ENCODE data around the gene SLC25A26.
A peak's percentile ranks its signal among the peaks of the same experiment; 100 is the strongest.
"Not testable (repeated sequence)": the region's sequence is repeated elsewhere in the genome, so short reads cannot be mapped to it uniquely, and the experiment has no call there.

The SLC25A26 gene, protein sequence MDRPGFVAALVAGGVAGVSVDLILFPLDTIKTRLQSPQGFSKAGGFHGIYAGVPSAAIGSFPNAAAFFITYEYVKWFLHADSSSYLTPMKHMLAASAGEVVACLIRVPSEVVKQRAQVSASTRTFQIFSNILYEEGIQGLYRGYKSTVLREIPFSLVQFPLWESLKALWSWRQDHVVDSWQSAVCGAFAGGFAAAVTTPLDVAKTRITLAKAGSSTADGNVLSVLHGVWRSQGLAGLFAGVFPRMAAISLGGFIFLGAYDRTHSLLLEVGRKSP

DNA sequence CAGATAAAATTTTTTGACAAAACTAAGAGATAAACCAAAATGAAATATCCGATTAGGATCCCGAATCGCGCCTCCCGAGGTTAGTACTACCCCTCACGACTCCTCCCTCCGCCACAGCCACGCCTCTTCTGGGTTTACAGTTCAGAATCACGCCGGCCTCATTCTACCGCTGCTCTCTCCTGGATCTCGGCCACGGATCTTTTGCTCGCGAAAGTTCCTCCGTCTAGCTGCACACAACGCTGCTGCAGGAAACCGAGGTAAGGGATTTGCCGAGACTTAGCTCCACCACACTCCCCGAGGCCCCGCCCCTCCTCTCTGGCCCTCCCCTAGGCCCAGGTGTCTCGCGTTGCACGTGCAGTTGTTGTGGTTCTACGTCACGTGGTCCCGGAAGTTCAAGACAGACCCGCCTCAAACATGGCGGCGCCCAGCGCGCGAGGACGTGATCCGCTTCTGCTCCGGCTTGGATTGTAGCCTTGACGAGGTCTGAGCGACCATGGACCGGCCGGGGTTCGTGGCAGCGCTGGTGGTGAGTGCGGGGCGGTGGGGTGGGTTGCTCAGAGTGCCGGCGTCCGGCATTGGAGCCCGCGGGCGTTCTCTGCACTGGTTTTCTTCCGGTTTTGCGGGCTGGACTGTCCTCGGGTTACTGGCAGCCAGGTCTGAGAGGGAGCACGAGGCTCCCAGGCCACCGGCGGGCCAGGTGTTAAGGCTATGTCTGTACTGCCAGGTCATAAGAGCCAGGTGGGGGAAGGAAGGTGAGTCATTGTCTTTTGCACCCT, at the start of gene SLC25A26:
TSS of gene SLC25A26 (plus strand) at position 400 of the 776 bp plus-strand sequence. CDS start at position 494, 94 bp downstream.
- DNase-seq, result peak; percentile 97

DNA sequence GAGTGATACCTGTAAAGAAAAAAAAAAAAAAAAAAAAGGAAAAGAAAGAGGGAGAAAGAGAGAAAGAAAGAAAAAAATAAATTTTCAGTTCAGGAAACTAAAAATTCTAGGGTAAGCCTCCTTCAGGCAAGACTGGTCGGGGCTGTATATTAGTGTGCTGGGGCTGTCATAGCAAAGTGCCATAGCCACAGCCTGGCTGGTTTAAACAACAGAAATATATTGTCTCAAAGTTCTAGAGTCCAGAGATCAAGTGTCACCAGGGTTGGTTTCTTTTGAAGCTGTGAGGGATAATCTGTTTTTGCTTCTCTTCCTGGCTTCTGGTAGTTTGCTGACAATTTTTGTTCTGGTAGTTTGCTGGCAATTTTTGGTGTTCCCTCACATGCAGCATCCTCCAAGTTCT, 48.4 kb upstream of the SLC25A26 start:
- DNase-seq, result no peak

DNA sequence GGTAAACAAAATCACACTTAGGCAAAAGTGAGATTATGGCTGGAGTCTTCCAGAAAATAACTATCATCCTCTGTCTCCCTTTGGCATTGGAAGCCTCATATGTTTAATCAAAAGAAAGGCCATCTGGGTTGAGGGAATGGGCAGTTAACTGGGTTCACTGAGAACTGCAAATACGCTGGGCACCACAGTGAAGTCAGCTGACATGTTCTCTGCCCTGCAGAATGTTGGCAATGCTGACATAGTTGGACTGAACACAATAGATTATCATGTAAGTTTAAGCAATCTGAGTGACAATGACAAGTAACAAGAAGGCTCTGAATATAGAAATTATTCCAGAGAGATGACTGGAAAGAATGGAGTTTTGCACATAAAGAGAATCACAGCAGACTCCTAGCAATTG, 43.8 kb upstream of the SLC25A26 start:
- no peak for DNase-seq

DNA sequence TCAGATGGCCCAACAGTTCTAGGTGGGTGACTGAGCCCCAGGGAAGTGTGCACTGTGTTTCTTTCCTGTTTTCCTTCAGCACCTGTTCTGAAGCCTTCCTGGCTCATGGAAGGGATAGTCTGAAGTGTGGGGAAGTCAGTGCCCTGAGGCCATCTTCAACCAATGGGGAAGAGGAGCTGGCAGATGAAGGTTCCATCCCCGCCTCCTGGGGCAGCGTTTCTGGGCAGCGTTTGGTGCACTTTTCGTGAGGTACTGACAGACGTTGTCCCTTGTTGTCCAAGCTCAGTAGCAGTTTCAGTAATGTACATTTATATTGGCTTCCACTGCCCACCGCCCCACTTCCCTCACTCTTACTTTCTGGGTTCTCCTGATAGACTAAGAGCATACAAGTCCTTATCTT, 42.6 kb upstream of the SLC25A26 start:
- DNase-seq, result no peak

DNA sequence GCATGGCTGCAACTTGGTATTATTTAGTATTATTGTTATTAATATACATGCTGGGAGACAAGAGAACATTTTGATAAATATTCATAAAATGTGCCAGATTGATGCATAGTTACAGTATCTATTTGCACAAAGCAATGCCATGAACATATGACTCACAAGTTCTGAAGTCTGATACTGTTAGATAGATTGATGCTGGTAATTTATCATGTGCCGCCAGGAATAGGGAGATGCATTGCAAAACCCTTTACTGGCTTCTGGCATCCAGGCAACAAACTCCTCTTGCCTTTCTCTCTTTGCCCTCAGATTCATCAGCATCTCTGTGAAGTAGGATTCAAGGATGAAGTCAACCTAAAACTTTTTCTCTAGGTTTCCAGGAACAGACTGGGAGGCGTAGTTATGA, 41.0 kb upstream of the SLC25A26 start:
- no peak for DNase-seq

DNA sequence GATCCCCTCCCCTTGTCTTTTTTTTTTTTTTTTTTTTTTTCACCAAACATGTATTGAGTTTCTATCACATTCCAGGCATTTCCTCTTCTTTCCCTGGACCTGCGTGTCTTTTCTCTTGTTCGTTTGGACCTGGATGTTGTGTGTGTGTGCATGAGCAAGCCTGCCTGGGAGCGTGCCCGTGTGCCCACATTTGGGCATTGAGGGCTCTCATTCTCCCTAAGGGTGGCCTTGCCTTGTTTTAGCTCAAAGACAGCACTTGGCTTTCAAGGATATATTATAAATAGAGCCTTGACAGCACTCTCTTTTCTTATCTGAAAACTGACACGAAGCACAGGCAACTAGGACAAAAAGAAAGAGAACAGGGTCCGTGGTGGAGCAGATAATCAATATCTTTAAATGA, 39.0 kb upstream of the SLC25A26 start:
- DNase-seq, result no peak

DNA sequence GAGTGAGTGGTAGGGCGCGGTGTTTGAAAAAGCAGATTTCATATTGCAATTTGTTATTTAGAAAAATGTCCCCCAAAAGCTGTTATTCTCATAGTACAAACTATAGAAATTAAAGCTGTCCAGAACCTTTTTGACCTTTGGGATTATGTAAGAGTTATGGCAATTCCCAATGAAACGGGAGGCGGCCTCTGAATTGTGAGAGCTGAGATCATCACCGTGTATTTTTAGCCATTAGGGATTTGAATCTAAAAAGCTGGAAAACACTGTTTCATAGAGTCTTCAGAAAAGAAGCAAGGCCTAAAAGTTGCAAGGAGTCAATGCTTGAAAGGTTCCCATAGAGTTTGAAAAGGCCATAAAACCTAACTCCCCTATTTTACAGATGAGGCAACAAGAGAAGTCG, 38.6 kb upstream of the SLC25A26 start:
- no peak for DNase-seq

DNA sequence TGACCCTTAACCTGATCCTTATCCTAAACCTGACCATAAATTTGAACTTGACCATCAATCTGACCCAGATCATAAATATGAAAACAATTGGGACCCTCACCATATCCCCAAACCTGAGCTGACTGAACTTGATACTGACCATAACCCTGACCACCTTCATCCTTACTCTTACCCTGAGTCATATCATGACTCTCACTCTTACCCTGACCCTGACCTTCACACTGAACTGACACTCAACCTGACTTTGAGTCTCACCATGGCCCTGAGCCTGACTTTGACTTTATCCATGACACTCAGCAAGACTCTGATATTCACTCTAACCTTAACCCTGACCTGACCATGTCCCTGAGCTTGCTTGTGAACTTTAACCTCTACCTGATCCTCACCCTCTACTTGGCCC, 34.3 kb upstream of the SLC25A26 start:
- no peak for DNase-seq

DNA sequence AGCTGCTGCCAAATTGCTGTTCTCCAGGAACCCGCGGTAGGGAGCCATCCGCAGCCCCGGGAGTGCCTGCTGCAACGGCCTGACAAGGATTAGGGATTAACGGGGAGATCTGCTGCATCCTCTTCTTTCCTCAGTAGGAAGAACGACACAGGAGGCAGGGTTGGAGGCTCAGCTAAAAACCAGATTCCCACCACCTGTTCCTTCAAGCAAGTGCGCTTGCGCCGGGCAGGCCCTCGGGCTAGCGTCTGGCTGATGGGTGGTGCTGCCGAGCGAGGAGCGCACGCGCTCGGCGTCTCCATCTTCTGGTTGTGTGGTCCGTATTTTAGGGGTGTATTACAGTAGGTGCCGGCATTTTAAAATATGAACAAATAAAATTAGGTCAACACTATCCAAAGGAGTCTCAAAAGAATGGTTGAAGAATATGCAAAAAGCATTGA, 25.4 kb upstream of the SLC25A26 start:
- peak; percentile 30 to 41 for DNase-seq

DNA sequence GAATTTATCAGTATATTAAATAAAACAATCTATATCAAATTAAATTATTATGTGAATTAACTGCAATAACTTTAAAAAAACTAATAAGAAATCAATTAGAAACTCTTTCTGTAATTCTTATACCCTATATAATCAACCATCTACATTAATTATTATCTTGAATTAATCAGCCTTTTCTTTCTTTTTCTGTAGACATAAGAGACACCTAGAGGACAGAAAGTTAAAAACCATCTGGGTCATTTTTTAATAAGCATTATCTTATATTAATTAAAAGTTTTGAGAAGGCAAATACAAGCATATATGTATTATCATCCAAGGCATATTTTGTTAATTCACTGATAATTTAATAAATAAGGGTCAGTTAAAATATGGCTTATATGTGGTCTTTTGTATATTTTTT, 24.2 kb upstream of the SLC25A26 start:
- DNase-seq, result no peak

DNA sequence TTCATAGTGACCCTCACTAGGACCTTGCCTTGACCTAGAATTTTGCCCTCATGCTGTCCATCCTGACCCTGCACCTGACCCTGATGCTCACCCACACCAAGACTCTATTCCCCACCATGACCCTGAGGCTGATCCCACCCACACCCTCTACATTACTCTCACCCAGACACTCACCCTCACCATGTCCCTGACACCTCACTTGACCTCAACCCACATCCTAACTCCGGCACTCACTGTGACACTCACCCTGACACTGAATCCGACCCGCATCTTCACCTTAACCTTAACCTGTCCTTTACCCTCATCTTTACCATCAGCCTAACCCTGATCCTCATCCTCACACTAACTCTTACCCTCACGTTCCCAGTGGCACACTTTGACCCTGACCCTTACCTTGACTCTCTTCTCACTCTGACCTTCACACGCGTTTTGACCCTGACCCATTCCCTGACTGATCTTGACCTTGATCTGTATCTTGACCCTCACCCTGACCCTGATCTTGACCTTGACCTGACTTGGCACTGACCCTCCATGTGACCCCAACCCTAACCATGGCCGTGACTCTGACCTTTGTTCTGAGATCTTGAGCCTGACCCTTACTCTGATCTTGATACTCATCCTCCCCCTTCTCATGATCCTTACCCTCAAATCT, 22.2 kb upstream of the SLC25A26 start:
- no peak for DNase-seq

DNA sequence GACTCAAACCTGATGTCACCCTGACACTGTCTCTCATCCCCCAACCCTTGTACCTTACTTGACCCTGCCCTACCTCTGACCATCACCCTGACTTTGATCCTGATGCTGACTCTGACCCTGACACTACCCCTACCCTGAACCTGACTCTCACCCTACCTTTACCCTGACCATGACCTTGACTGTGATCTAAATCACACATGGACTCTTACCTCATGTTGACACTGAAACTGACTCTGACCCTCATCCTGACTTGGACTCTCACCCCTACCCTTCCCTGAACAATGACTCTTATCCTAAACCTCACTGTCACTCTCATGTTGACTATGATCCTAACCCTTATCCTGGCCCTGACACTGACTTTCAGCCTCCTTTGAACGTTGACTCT, 21.7 kb upstream of the SLC25A26 start:
- no peak for DNase-seq

DNA sequence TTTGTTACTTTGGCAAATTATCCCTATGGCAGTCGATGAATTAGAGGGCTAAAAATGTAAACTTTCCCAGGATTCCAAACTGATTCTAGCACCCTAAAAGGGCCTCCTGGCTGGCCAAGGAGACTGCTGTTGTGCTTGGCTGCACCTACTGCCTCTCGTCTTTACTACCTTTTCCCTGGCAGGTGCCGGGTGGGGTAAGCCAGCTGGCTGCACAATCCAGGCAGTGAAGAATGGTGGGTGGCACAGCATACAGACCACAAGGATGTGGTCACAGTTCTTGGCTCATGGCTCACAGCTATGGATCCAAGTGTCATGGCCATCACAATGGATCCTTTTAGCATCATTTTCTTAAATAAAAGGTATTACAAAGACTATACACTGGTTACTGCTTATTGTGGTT, 20.7 kb upstream of the SLC25A26 start:
- no peak for DNase-seq

DNA sequence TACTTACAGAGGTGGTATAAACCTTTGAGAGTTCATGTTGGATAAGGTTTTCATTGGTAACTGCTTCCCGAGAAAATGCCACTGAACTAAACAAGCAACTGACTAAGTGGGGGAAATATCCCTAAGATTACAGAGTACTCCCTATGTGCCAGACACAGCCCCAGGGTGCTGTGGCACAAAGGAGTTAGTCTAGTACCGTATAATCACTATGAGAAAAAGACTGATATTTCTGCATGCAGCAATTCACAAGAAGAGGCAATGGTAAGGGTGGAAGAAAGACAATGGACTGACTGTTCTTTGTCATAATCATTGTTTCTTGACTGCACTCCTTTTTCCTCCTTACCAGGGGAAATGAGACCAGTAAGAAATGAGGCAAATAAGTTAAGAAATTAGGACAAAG, 20.0 kb upstream of the SLC25A26 start:
- DNase-seq, result no peak

DNA sequence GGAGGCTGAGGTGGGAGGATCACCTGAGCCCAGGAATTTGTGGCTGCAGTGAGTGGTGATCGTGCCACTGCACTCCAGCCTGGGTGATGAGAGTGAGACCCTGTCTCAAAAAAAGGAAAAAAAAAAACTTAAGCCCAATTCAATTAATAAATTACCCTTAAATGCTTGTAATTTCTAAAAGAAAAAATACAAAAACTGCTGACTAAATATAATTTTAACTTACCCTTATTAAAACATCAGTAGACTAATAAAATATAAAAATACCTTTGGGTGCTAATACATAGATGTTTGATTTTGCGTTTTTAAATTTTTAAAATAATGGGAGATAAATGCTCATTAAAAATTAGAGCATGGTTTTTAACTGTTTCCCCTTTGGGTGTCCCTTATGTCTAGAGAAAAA, 17.5 kb upstream of the SLC25A26 start:
- DNase-seq, result no peak

DNA sequence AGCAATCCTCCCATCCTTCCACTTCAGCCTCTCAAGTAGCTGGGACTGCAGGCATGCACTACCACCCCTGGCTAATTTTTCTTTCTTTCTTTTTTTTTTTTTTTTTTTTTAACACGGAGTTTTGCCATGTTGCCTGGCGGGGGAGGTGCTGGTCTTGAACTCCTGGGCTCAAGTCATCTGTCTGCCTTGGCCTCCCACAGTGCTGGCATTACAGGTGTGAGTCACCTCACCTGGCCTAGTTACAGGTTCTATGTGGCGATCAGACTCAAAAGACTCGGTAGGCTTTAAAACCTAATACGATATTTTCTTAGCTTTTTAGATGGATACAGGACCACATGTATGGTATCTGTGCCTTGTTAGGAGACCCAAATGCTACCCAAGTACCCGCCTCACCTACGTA, 14.0 kb upstream of the SLC25A26 start:
- no peak for DNase-seq

DNA sequence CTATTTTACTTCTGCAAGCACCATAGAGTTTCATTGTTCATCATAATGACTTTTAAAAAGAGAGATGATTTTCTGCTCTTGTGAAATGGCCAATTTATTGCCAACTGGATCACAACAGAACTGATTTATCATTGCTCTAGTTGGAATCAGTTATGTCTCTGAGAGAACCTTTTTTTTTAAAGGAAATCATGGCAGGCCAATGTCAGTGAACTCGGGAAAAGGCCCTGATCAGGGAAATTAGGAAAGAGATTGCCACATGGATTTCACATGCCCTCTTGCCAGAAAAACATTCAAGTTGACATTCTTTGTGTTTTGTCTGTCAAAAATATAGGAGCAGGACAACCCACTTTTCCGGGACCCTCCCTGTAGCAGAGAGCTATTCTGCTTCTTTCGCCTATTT, 12.6 kb upstream of the SLC25A26 start:
- DNase-seq, result no peak

DNA sequence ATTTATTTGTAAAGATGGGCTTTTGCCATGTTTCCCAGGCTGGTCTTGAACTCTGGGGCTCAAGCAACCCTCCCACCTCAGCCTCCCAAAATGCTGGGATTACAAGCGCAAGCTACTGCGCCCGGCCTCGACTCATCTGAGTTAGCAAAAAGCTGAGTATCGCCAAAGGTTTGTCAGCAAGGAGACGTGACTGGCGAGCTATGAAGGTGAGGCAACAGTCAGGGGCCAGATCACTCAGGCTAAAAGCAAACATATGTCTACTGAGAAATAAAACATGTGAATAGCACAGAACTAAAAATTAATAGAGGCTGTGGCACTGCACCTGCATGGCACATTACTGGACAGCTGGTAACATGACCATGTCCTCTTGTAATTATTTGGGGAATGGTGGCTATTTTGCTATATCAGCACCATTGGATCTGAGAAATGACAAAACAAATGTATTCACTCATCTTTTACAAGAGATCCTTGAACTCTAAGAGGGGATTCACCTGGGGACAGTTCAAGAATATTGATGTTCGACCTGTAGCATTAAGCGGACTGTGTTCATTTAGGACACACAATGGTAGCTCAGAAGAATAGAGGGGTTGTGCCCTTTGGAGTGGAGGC, 10.0 kb upstream of the SLC25A26 start:
- no peak for DNase-seq

DNA sequence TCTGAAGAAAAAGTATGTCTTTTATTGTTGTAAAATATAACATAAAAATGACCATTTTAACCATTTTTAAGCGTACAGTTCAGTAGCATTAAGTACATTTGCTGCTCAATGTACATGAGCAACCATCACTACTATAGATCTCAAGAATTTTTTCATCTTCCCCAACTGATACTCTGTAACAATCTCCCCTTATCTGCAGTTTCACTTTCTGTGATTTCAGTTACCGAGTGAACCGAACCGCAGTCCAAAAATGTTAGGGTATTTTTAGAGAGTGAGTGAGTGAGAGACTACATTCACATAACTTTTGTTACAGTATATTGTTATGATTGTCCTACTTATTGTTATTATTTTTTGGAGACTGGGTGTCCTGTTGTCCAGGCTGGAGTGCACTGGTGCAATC, 9.0 kb upstream of the SLC25A26 start:
- no peak for DNase-seq

DNA sequence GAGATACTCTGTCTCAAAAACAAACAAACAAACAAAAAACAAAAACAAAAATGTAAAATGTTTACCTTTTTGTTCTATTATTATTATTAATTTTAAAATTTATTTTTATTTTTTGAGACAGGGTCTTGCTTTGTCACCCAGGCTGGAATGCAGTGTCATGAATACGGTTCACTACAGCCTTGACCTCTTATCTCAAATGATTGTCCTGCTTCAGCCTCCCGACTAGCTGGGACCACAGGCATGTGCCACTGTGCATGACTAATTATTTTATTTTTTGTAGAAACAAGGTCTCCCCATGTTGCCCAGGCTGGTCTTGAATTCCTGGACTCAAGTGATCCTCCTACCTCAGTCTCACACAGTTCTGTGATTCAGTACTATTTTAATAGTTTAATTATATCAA, 5.7 kb upstream of the SLC25A26 start:
- no peak for DNase-seq

DNA sequence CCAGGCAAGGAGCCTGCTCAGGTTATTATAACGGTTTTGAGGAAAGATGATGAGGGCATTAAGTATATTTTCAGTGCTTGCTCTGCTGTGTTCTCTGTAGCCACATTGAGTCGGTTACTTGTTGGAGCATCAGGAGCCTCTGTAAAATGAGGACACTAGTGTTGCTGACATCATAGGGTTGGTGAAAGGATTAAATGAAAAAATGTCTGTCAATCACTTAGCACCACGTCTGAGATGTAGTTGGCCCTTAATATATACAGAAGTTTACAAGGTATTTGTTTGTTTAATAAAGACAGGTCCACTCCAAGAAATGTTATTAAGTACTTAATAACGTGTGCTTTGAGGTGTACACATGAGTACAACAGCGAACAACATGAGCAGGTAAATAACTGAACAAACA, 735 bp upstream of the SLC25A26 start:
- DNase-seq, result no peak

DNA sequence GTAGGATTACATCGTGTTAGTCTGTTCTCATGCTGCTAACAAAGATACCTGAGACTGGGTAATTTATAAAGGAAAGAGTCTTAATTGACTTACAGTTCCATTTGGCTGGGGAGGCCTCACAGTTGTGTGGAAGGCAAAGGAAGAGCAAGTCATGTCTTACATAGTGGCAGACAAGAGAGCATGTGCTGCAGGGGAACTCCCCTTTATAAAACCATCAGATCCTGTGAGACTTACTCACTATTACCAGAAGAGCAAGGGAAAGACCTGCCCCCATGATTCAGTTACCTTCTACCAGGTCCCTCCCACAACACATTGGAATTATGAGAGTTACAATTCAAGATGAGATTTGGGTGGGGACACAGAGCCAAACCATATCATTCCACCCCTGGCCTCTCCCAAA, 3.4 kb downstream of the SLC25A26 start:
- no peak for DNase-seq

DNA sequence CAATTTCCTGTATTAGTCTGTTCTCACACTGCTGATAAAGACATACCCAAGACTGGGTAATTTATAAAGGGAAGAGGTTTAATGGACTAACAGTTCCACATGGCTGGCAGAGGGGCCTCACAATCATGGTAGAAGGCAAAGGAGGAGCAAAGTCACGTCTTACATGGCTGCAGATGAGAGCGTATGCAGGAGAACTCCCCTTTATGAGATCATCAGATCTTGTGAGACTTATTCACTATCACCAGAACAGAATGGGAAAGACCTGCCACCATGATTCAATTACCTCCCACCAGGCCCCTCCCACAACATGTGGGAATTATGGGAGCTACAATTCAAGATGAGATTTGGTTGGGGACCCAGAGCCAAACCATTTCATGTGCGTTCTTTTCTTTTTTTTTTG, 5.3 kb downstream of the SLC25A26 start:
- not testable (repeated sequence) for DNase-seq

DNA sequence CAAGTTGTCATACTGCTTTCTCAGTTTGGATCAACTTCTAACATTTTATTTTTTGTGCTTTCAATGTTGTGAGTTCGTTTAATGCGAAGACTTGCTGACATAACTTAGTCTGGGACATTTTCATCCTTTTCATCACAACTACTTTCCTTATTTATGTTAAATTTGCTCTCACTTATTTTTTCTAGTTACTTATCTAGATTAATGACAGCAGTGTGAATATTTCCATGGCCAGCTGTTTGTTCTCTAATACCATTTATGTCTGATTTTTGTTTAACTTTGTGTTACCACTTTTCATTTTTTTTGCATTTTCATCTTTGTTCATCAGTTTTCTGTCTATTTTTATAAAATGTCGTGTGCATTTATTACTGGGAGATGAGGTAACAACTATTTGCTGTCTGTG, 6.2 kb downstream of the SLC25A26 start:
- no peak for DNase-seq

All from activated T-cell treated with anti-CD3 and anti-CD28 coated beads, Interleukin-2, amount 50 U/mL, for 48 hours (primary cell).